ENCODE measurements around the gene SYNJ2BP.
"Not testable (repeated sequence)": the region's sequence is repeated elsewhere in the genome, so short reads cannot be mapped to it uniquely, and the experiment has no call there.

The SYNJ2BP gene

GRCh38 chr14:70425354-70425753 lies 8.5 kb upstream of the SYNJ2BP start:
- no peak overlapping the region for H3K4me3 ChIP-seq (ENCODE audit: low read length)
- TF ChIP-seq, protein P1, sequence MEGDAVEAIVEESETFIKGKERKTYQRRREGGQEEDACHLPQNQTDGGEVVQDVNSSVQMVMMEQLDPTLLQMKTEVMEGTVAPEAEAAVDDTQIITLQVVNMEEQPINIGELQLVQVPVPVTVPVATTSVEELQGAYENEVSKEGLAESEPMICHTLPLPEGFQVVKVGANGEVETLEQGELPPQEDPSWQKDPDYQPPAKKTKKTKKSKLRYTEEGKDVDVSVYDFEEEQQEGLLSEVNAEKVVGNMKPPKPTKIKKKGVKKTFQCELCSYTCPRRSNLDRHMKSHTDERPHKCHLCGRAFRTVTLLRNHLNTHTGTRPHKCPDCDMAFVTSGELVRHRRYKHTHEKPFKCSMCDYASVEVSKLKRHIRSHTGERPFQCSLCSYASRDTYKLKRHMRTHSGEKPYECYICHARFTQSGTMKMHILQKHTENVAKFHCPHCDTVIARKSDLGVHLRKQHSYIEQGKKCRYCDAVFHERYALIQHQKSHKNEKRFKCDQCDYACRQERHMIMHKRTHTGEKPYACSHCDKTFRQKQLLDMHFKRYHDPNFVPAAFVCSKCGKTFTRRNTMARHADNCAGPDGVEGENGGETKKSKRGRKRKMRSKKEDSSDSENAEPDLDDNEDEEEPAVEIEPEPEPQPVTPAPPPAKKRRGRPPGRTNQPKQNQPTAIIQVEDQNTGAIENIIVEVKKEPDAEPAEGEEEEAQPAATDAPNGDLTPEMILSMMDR (conservative IDR thresholded peaks at IDR 0.05; ENCODE audit: low read depth, low read length) = no peak
- no peak for DNase-seq (ENCODE audit: low read depth)

- DNase-seq (ENCODE audit: low read depth) = no peak
- no peak overlapping the region for H3K4me3 ChIP-seq (ENCODE audit: low read length)
- TF ChIP-seq, protein P1 (conservative IDR thresholded peaks at IDR 0.05; ENCODE audit: low read depth, low read length) = no peak
These were observed 5.6 kb upstream of the SYNJ2BP start for GRCh38 chr14:70422538-70422937.

GRCh38 chr14:70419270-70419931 lies 2.5 kb upstream of the SYNJ2BP start:
- not testable (repeated sequence) for DNase-seq (ENCODE audit: low read depth); H3K4me3 ChIP-seq (ENCODE audit: low read length)

GRCh38 chr14:70416338-70416724 lies 559 bp downstream of the SYNJ2BP start:
- TF ChIP-seq, protein P1 (conservative IDR thresholded peaks at IDR 0.05; ENCODE audit: low read depth, low read length) = no peak
- H3K4me3 ChIP-seq (ENCODE audit: low read length) = peak overlapping the region; percentile 99
- no peak for DNase-seq (ENCODE audit: low read depth)

DNA sequence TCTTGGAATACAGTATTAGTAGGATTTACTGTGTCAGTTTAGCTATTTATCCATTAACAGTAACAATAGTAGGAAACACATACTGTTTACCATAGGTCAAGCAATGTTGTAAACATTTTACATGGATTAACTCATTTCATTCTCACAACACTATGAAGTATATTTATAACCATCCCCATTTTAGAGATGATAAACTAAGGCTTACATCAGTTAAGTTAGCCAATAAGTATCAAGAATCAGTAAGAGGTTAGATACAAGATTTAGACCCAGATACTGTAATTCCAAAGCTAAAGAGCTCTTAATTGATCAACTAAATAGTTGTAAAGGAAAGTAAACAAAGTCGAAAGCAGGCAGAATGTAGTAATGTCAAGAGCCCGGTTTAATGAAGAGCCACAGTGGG lies 1.1 kb downstream of the SYNJ2BP start:
- TF ChIP-seq, protein P1 (conservative IDR thresholded peaks at IDR 0.05; ENCODE audit: low read depth, low read length) = no peak
- H3K4me3 ChIP-seq (ENCODE audit: low read length) = peak overlapping the region; percentile 99
- DNase-seq (ENCODE audit: low read depth) = no peak

- no peak for DNase-seq (ENCODE audit: low read depth)
- TF ChIP-seq, protein P1 (conservative IDR thresholded peaks at IDR 0.05; ENCODE audit: low read depth, low read length) = no peak
- H3K4me3 ChIP-seq (ENCODE audit: low read length) = no peak overlapping the region
These were observed 9.3 kb downstream of the SYNJ2BP start for GRCh38 chr14:70407621-70408020.

GRCh38 chr14:70406216-70406615 lies 10.7 kb downstream of the SYNJ2BP start:
- not testable (repeated sequence) for DNase-seq (ENCODE audit: low read depth); H3K4me3 ChIP-seq (ENCODE audit: low read length)

DNA sequence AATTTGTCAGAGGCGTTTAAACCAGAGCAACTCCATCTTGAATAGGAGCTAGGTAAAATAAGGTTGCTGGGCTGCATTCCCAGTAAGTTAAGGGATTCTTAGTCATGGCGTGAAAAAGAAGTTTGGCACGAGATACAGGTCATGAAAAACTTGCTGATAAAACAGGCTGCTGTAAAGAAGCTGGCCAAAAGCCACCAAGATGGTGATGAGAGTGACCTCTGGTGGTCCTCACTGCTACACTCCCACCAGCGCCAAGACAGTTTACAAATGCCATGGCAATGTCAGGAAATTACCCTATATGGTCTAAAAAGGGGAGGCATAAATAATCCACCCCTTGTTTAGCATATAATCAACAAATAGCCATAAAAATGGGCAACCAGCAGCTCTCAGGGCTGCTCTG lies 13.6 kb downstream of the SYNJ2BP start:
- DNase-seq (ENCODE audit: low read depth) = peak; percentile 10
- H3K4me3 ChIP-seq (ENCODE audit: low read length) = not testable (repeated sequence)
- TF ChIP-seq, protein P1 (conservative IDR thresholded peaks at IDR 0.05; ENCODE audit: low read depth, low read length) = peak; percentile 21

Data from retinal pigment epithelial cell (primary cell).